Glutamatergic neuron (in vitro differentiated cells): ENCODE measurements around the gene RAB3GAP2. TPM values are rescaled to one million over a fixed set of nuclear protein-coding genes. Genes with fewer than 3 reads are reported as not detected.
"Not testable (repeated sequence)": the region's sequence is repeated elsewhere in the genome, so short reads cannot be mapped to it uniquely, and the experiment has no call there.

Experiments
- DNase-seq: peaks from one replicate; pipeline ENCODE4 v3.0.0; 2022
- H3K27ac Mint-ChIP-seq: one replicate; pipeline ENCODE4 v1.8.0; 2020; ENCODE audit warnings: mild to moderate bottlenecking, mixed read lengths, inconsistent platforms; ENCODE audit not compliant: unreplicated experiment
- H3K27me3 Mint-ChIP-seq: one replicate; pipeline ENCODE4 v1.8.0; 2020; ENCODE audit warnings: mild to moderate bottlenecking, moderate library complexity, mixed read lengths, inconsistent platforms; ENCODE audit not compliant: unreplicated experiment
- H3K36me3 Mint-ChIP-seq: one replicate; pipeline ENCODE4 v1.8.0; 2020; ENCODE audit warnings: mild to moderate bottlenecking, mixed read lengths, inconsistent platforms; ENCODE audit not compliant: unreplicated experiment
- H3K4me1 Mint-ChIP-seq: one replicate; pipeline ENCODE4 v1.8.0; 2020; ENCODE audit warnings: mild to moderate bottlenecking, low read depth, mixed read lengths, inconsistent platforms; ENCODE audit not compliant: unreplicated experiment
- H3K4me3 Mint-ChIP-seq: one replicate; pipeline ENCODE4 v1.8.0; 2020; ENCODE audit warnings: mild to moderate bottlenecking, mixed read lengths, inconsistent platforms; ENCODE audit not compliant: unreplicated experiment
- H3K9me3 Mint-ChIP-seq: one replicate; pipeline ENCODE4 v1.8.0; 2020; ENCODE audit warnings: mild to moderate bottlenecking, moderate library complexity, mixed read lengths, inconsistent platforms; ENCODE audit not compliant: unreplicated experiment
- total RNA-seq: library from RNA; stranded (reverse); fragmentation: NEBNext Ultra II Directional; extraction: Animal tissue kit (Norgen Biotek cat#: 25700); gene quantifications from one replicate; pipeline ENCODE4 v1.2.1, GENCODE V29; 2021; ENCODE audit not compliant: unreplicated experiment
- TF ChIP-seq, protein P1 (sequence below): fragments of 200-600 bp; sonication (generic); IDR thresholded peaks from one replicate; pipeline ENCODE4 v1.5.0; 2021; ENCODE audit not compliant: partially characterized antibody, unreplicated experiment

The RAB3GAP2 gene
- total RNA-seq, 1 donor from 2014 or later: 65.3 TPM

GRCh38 chr1:220317161-220317560 is 44.9 kb upstream of the RAB3GAP2 start:
- no peak for DNase-seq
- peaks cover 3% of the 10 kb centered on the region for H3K9me3 Mint-ChIP-seq
- H3K27me3 Mint-ChIP-seq: peaks cover 2% of the 10 kb centered on the region
- no peak overlapping the region for H3K27ac Mint-ChIP-seq
- TF ChIP-seq, protein P1, sequence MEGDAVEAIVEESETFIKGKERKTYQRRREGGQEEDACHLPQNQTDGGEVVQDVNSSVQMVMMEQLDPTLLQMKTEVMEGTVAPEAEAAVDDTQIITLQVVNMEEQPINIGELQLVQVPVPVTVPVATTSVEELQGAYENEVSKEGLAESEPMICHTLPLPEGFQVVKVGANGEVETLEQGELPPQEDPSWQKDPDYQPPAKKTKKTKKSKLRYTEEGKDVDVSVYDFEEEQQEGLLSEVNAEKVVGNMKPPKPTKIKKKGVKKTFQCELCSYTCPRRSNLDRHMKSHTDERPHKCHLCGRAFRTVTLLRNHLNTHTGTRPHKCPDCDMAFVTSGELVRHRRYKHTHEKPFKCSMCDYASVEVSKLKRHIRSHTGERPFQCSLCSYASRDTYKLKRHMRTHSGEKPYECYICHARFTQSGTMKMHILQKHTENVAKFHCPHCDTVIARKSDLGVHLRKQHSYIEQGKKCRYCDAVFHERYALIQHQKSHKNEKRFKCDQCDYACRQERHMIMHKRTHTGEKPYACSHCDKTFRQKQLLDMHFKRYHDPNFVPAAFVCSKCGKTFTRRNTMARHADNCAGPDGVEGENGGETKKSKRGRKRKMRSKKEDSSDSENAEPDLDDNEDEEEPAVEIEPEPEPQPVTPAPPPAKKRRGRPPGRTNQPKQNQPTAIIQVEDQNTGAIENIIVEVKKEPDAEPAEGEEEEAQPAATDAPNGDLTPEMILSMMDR: no peak
- H3K4me3 Mint-ChIP-seq: no peak overlapping the region
- no peaks in the 10 kb centered on the region for H3K4me1 Mint-ChIP-seq
- H3K36me3 Mint-ChIP-seq: no peaks in the 10 kb centered on the region

DNA sequence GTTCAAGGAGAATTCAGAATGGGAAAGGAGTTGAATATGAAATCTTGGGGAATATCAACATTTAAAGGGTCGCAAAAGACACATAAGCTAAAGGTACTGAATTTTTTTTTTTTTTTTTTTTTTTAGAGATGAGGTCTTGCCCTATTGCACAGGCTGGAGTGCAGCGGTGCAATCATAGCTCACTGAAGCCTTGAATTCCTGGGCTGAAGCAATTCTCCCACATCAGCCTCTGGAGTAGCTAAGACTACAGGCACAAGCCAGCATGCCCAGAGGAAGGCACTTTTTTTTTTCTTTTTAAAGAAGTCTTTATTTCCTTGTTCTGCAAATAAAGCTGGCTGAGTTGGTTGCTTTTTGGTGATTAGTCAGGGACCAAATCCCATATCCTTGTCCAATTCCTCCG is 44.1 kb upstream of the RAB3GAP2 start:
- Mint-ChIP-seq H3K4me3 (no peak overlapping the region), H3K27ac (no peak overlapping the region), H3K9me3 (peaks cover 3% of the 10 kb centered on the region), H3K4me1 (no peaks in the 10 kb centered on the region), H3K36me3 (no peaks in the 10 kb centered on the region), H3K27me3 (peaks cover 2% of the 10 kb centered on the region)
- DNase-seq: no peak
- TF ChIP-seq, protein P1: no peak

- Mint-ChIP-seq H3K4me3 (no peak overlapping the region), H3K27ac (no peak overlapping the region), H3K4me1 (no peaks in the 10 kb centered on the region), H3K9me3 (peaks cover 3% of the 10 kb centered on the region), H3K36me3 (no peaks in the 10 kb centered on the region), H3K27me3 (peaks cover 4% of the 10 kb centered on the region)
- TF ChIP-seq, protein P1: no peak
- no peak for DNase-seq
Measured at GRCh38 chr1:220315070-220315839, 43.0 kb upstream of the RAB3GAP2 start.

DNA sequence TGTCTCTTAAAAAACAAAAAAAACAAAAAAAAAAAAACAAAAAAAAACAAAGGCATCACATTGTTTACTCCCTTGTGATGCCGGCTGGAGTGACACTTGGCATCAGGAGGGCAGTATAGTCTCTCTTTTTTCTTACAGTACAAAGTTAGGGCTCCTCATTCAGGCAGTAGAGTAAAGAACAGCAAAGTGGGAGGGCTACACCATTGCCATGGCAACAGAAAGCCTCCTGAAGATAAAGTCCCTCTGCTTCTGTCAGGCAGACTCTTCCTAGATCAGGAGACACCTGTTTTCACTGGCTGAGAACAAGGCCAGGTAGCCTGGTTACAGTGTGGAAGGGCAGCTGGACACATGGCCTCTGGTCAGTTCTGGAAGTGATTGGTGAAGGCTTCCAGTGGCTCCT is 41.3 kb upstream of the RAB3GAP2 start:
- TF ChIP-seq, protein P1: no peak
- Mint-ChIP-seq H3K4me1 (no peaks in the 10 kb centered on the region), H3K4me3 (no peak overlapping the region), H3K36me3 (no peaks in the 10 kb centered on the region), H3K27ac (no peak overlapping the region), H3K27me3 (peaks cover 6% of the 10 kb centered on the region), H3K9me3 (no peaks in the 10 kb centered on the region)
- DNase-seq: no peak

- DNase-seq, H3K27me3 Mint-ChIP-seq, H3K36me3 Mint-ChIP-seq, H3K4me3 Mint-ChIP-seq, H3K4me1 Mint-ChIP-seq, H3K9me3 Mint-ChIP-seq, H3K27ac Mint-ChIP-seq: not testable (repeated sequence)
Measured at GRCh38 chr1:220310147-220310546, 37.9 kb upstream of the RAB3GAP2 start.
